Stimulated activated naive CD8-positive, alpha-beta T cell treated with anti-CD3 and anti-CD28 coated beads, Interleukin-15, Interleukin-2, amounts not matched to agents 100 ng/mL and 50 ng/mL, for 24 hours (primary cell): ENCODE data around the gene PLK5.

Experiments used
- H3K27ac Mint-ChIP-seq: one replicate; pipeline ENCODE4 v1.8.0; 2021; ENCODE audit warnings: mild to moderate bottlenecking, mixed read lengths
- H3K27me3 Mint-ChIP-seq: one replicate; pipeline ENCODE4 v1.8.0; 2021; ENCODE audit warnings: mixed read lengths
- H3K36me3 Mint-ChIP-seq: one replicate; pipeline ENCODE4 v1.8.0; 2021; ENCODE audit warnings: low read depth, mixed read lengths
- H3K4me1 Mint-ChIP-seq: one replicate; pipeline ENCODE4 v1.8.0; 2021; ENCODE audit warnings: low read depth, mixed read lengths
- H3K4me3 Mint-ChIP-seq: one replicate; pipeline ENCODE4 v1.8.0; 2021; ENCODE audit warnings: mild to moderate bottlenecking, mixed read lengths
- H3K9me3 Mint-ChIP-seq: one replicate; pipeline ENCODE4 v1.8.0; 2021; ENCODE audit warnings: mixed read lengths

Gene PLK5

DNA sequence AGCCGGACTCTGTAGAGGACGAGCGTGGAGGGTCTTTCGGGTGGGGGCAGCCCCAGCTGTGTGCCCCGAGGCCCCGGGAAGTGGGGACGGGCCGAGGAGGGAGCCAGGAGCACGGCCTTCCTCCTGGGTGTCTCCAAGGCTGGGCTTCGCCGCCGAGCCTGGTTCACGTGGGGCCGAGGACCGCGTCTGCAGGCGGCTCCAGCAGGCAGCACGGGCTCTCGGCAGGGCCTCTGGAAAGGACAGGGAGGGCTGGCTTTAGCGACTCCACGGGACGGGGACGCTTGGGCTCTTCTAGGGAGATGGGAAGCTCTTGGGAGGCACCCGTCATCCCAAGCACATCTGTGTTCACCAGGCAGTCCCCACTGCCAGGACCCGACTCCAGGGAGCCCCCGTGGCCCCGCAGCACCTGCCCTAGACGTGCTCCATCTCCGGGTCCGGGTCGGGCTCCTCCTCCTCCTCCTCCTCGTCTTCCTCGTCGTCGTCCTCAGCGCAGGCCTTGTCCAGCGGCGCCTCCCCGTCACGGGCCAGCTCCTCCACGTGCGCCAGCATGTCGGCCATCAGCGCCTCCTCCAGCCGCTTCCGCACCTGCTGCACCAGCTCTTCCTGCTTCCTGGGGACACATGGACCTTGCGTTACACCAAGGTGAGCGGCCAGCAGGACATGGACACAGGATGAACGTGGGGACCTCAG lies 54.2 kb downstream of the PLK5 start:
- no peak overlapping the region for H3K4me3 Mint-ChIP-seq
- peaks cover 21% of the 10 kb centered on the region for H3K36me3 Mint-ChIP-seq
- H3K9me3 Mint-ChIP-seq, result no peaks in the 10 kb centered on the region
- no peaks in the 10 kb centered on the region for H3K27me3 Mint-ChIP-seq
- H3K4me1 Mint-ChIP-seq, result no peaks in the 10 kb centered on the region
- no peak overlapping the region for H3K27ac Mint-ChIP-seq

DNA sequence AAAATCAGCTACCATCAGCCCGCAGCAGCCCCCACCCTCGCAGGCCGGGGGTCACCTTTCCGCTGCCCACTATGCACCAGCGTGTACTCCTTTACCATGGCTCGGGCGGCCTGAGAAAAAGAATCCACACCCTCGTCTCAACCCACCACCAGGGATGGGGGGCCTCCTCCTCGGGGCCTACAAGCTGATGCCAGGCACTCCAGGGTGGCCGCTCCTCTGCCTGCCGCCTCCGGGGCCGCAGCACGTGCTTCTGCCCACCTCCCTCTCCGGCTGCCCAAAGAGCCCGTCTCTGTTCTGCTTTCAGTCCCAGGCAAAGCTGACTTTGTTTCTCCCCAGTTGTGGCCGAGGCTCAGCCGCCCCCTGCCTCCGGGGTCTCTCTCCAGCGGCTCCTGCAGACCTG lies 55.3 kb downstream of the PLK5 start:
- Mint-ChIP-seq H3K27ac (no peak overlapping the region), H3K9me3 (no peaks in the 10 kb centered on the region), H3K4me1 (no peaks in the 10 kb centered on the region), H3K36me3 (peaks cover 26% of the 10 kb centered on the region), H3K4me3 (no peak overlapping the region), H3K27me3 (no peaks in the 10 kb centered on the region)

- no peak overlapping the region for H3K4me3 Mint-ChIP-seq
- H3K27me3 Mint-ChIP-seq, result no peaks in the 10 kb centered on the region
- no peaks in the 10 kb centered on the region for H3K9me3 Mint-ChIP-seq
- no peak overlapping the region for H3K27ac Mint-ChIP-seq
- H3K4me1 Mint-ChIP-seq, result no peaks in the 10 kb centered on the region
- H3K36me3 Mint-ChIP-seq, result peaks cover 33% of the 10 kb centered on the region
Measured at GRCh38 chr19:1580382-1580781, 56.5 kb downstream of the PLK5 start.

- H3K27ac Mint-ChIP-seq, result no peak overlapping the region
- H3K36me3 Mint-ChIP-seq, result peaks cover 38% of the 10 kb centered on the region
- no peaks in the 10 kb centered on the region for H3K4me1 Mint-ChIP-seq
- H3K9me3 Mint-ChIP-seq, result no peaks in the 10 kb centered on the region
- H3K27me3 Mint-ChIP-seq, result no peaks in the 10 kb centered on the region
- H3K4me3 Mint-ChIP-seq, result no peak overlapping the region
Measured at GRCh38 chr19:1580957-1581356, 57.1 kb downstream of the PLK5 start.

DNA sequence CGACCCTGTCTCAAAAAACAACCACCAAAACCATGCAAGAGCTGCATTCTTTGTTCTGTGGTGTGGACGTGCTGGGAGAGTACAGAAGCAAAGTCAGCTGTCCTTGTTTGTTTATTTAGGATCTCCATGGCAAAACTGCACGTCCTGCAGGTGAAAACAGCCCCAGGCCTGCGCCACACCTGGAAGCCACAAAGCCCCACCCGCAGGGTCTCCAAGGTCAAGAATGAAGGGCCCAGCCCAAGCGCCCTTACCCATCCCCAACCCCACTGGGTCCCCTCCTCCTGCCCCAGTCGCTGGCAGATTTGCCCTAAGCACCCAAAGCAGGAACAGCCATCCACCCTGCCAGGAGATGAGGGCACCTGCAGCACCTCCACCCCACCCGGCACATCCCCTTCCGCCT lies 58.3 kb downstream of the PLK5 start:
- Mint-ChIP-seq H3K4me1 (no peaks in the 10 kb centered on the region), H3K9me3 (no peaks in the 10 kb centered on the region), H3K4me3 (no peak overlapping the region), H3K27me3 (no peaks in the 10 kb centered on the region), H3K36me3 (peaks cover 43% of the 10 kb centered on the region), H3K27ac (no peak overlapping the region)

GRCh38 chr19:1584500-1585242 lies 60.8 kb downstream of the PLK5 start:
- H3K36me3 Mint-ChIP-seq, result peaks cover 41% of the 10 kb centered on the region
- no peak overlapping the region for H3K27ac Mint-ChIP-seq
- no peaks in the 10 kb centered on the region for H3K9me3 Mint-ChIP-seq
- no peaks in the 10 kb centered on the region for H3K27me3 Mint-ChIP-seq
- H3K4me3 Mint-ChIP-seq, result no peak overlapping the region
- H3K4me1 Mint-ChIP-seq, result peaks cover 6% of the 10 kb centered on the region

DNA sequence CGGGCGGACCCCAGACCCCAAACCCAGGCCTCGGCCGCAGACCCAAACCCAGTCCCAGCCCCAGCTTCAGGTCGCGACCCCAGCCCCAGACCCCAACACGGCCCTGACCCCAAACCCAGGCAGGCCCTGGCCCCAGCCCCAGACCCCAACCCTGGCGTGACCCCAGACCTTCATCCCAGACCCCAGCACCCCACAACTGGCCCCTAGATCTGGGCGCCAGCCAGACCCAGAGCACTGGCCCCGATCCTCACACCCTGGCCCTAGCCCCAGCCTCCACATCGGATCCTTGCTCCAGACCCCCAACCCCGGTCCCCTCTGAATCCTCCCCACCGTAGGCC lies 61.3 kb downstream of the PLK5 start:
- Mint-ChIP-seq H3K27ac (no peak overlapping the region), H3K4me1 (peaks cover 11% of the 10 kb centered on the region), H3K36me3 (peaks cover 37% of the 10 kb centered on the region), H3K27me3 (no peaks in the 10 kb centered on the region), H3K4me3 (no peak overlapping the region), H3K9me3 (no peaks in the 10 kb centered on the region)
